ENCODE data around the gene E2F6. TPM values are rescaled to one million over a fixed set of nuclear protein-coding genes. Genes with fewer than 3 reads are reported as not detected.

The E2F6 gene
- total RNA-seq, 1 experiment from 2014 or later, result 14.2 TPM

DNA sequence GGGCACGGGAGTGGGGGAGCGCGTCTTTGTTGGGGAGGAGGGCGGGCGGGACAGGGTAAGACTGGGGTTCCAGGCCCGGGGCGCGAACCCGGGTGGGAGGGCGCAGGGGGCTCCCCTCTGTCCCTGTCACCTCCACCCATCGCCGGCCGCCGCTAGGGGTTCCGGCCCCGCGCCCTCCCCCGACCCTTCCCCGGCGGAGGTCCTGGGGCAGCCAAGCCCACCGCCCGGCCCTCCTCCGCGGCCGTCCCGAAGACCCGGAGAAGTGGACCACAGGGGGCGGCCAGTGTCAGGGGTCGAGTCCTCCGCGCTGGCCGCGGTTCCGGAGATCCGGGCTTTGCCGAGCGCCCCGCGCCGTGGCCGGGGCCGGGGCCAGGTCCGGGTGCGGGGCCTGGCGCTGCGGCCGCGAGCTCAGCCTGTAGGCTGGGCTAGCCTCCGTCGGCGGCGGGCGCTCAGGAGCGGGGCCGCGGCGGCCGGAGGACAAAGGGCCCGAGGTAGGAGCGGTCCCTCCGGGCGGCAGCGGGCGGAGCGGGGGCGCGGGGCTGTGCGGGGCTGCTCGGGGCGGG is 16.6 kb upstream of the E2F6 start (continued):
- TF ChIP-seq, protein P1, sequence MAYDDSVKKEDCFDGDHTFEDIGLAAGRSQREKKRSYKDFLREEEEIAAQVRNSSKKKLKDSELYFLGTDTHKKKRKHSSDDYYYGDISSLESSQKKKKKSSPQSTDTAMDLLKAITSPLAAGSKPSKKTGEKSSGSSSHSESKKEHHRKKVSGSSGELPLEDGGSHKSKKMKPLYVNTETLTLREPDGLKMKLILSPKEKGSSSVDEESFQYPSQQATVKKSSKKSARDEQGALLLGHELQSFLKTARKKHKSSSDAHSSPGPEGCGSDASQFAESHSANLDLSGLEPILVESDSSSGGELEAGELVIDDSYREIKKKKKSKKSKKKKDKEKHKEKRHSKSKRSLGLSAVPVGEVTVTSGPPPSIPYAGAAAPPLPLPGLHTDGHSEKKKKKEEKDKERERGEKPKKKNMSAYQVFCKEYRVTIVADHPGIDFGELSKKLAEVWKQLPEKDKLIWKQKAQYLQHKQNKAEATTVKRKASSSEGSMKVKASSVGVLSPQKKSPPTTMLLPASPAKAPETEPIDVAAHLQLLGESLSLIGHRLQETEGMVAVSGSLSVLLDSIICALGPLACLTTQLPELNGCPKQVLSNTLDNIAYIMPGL (CRISPR knock-in tag; IDR thresholded peaks at IDR 0.05), result peak; percentile 90; the same call in 1 of the 2 replicates
- TF ChIP-seq ZNF232 (CRISPR knock-in tag; IDR thresholded peaks at IDR 0.05) (peak; percentile 79; the same call in 1 of the 2 replicates), FOXJ3 (CRISPR knock-in tag; IDR thresholded peaks at IDR 0.05; ENCODE audit: borderline replicate concordance) (no peak), TEAD1 (CRISPR knock-in tag; IDR thresholded peaks at IDR 0.05) (peak; percentile 24; the same call in 1 of the 2 replicates), CREM (CRISPR knock-in tag; IDR thresholded peaks at IDR 0.05) (peak; percentile 56; the same call in 1 of the 2 replicates), KAT7 (CRISPR knock-in tag; IDR thresholded peaks at IDR 0.05; ENCODE audit: borderline replicate concordance) (peak; percentile 92), ZNF138 (CRISPR knock-in tag; conservative IDR thresholded peaks at IDR 0.05) (0 out of 2 replicates have a peak, but pooled peaks have one; percentile 20), JAZF1 (CRISPR knock-in tag; IDR thresholded peaks at IDR 0.05) (no peak), SP1 (CRISPR knock-in tag; conservative IDR thresholded peaks at IDR 0.05) (peak; percentile 80), SMAD3 (CRISPR knock-in tag; IDR thresholded peaks at IDR 0.05; ENCODE audit: borderline replicate concordance) (peak; percentile 60; the same call in 1 of the 2 replicates), IRF2 (CRISPR knock-in tag; IDR thresholded peaks at IDR 0.05; ENCODE audit: borderline replicate concordance, low read depth) (no peak)
- TF ChIP-seq, protein P2, sequence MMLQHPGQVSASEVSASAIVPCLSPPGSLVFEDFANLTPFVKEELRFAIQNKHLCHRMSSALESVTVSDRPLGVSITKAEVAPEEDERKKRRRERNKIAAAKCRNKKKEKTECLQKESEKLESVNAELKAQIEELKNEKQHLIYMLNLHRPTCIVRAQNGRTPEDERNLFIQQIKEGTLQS (CRISPR knock-in tag; conservative IDR thresholded peaks at IDR 0.05), result no peak
- TF ChIP-seq, protein P3, sequence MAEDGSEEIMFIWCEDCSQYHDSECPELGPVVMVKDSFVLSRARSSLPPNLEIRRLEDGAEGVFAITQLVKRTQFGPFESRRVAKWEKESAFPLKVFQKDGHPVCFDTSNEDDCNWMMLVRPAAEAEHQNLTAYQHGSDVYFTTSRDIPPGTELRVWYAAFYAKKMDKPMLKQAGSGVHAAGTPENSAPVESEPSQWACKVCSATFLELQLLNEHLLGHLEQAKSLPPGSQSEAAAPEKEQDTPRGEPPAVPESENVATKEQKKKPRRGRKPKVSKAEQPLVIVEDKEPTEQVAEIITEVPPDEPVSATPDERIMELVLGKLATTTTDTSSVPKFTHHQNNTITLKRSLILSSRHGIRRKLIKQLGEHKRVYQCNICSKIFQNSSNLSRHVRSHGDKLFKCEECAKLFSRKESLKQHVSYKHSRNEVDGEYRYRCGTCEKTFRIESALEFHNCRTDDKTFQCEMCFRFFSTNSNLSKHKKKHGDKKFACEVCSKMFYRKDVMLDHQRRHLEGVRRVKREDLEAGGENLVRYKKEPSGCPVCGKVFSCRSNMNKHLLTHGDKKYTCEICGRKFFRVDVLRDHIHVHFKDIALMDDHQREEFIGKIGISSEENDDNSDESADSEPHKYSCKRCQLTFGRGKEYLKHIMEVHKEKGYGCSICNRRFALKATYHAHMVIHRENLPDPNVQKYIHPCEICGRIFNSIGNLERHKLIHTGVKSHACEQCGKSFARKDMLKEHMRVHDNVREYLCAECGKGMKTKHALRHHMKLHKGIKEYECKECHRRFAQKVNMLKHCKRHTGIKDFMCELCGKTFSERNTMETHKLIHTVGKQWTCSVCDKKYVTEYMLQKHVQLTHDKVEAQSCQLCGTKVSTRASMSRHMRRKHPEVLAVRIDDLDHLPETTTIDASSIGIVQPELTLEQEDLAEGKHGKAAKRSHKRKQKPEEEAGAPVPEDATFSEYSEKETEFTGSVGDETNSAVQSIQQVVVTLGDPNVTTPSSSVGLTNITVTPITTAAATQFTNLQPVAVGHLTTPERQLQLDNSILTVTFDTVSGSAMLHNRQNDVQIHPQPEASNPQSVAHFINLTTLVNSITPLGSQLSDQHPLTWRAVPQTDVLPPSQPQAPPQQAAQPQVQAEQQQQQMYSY (CRISPR knock-in tag; IDR thresholded peaks at IDR 0.05), result peak; percentile 99
- TF ChIP-seq, protein P4, sequence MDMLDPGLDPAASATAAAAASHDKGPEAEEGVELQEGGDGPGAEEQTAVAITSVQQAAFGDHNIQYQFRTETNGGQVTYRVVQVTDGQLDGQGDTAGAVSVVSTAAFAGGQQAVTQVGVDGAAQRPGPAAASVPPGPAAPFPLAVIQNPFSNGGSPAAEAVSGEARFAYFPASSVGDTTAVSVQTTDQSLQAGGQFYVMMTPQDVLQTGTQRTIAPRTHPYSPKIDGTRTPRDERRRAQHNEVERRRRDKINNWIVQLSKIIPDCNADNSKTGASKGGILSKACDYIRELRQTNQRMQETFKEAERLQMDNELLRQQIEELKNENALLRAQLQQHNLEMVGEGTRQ (CRISPR knock-in tag; IDR thresholded peaks at IDR 0.05), result peak; percentile 33; the same call in 1 of the 2 replicates

DNA sequence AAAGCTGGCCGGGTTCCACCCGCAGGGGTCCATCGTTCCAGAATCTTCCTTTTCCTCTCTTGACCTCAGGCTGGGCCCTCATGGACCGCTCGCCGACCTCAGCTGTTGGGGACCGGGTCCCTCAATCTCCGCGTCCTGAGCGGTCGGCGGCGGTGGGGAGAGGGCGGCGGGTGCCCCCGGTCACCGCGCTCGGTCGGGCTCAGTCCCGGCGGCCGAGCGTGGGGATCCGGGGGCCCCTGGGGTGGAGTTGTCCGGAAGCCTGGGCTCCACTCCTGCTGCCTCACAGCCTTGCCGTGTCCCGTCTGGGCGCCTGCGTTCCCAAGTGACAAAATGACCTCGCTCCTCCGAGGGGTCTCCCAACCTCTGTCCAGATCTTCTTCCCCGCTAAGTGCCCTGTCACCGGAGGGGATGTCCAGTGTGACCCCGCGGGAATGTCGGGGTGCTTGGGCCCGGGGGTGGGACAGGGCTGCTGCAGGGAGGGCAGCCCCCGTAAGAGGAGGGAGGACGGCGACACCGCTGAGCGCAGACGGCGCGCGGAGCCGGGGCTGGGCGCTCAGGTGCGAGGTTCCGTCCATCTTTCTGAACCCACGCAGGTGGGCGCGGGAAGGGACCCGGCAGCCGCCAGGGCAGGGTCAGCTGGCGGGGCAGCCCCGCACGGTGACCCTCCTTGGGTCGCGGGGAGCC is 16.0 kb upstream of the E2F6 start:
- peak overlapping the region; percentile 67 for H3K4me3 Mint-ChIP-seq
- CTCF ChIA-PET, result interaction anchor here (0.6 to 10.5 kb wide), 4 partner anchors 8 to 101 kb away, joined by 3 to 229 read pairs (median 8); partner anchors contain the start of gene GREB1
- H3K36me3 Mint-ChIP-seq, result no peaks in the 10 kb centered on the region
- POLR2A ChIA-PET, result interaction anchor here (0.5 kb wide), 1 partner anchor 17 kb away, joined by 5 read pairs; no protein-coding TSS in a partner anchor
- H3K27ac Mint-ChIP-seq, result no peak overlapping the region
- ATAC-seq, result peak; percentile 5
- no peaks in the 10 kb centered on the region for H3K9me3 Mint-ChIP-seq
- peak; percentile 29 for DNase-seq (ENCODE audit: low spot score)
- H3K27me3 Mint-ChIP-seq (ENCODE audit: low read depth), result peaks cover 23% of the 10 kb centered on the region
- H3K4me1 Mint-ChIP-seq, result peaks cover 22% of the 10 kb centered on the region
- TF ChIP-seq, protein P5, sequence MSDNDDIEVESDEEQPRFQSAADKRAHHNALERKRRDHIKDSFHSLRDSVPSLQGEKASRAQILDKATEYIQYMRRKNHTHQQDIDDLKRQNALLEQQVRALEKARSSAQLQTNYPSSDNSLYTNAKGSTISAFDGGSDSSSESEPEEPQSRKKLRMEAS (CRISPR knock-in tag; IDR thresholded peaks at IDR 0.05), result peak; percentile 38; the same call in 1 of the 2 replicates
- TF ChIP-seq, protein P6, sequence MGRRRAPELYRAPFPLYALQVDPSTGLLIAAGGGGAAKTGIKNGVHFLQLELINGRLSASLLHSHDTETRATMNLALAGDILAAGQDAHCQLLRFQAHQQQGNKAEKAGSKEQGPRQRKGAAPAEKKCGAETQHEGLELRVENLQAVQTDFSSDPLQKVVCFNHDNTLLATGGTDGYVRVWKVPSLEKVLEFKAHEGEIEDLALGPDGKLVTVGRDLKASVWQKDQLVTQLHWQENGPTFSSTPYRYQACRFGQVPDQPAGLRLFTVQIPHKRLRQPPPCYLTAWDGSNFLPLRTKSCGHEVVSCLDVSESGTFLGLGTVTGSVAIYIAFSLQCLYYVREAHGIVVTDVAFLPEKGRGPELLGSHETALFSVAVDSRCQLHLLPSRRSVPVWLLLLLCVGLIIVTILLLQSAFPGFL (CRISPR knock-in tag; IDR thresholded peaks at IDR 0.05; ENCODE audit: borderline replicate concordance), result no peak
- TF ChIP-seq, protein P7, sequence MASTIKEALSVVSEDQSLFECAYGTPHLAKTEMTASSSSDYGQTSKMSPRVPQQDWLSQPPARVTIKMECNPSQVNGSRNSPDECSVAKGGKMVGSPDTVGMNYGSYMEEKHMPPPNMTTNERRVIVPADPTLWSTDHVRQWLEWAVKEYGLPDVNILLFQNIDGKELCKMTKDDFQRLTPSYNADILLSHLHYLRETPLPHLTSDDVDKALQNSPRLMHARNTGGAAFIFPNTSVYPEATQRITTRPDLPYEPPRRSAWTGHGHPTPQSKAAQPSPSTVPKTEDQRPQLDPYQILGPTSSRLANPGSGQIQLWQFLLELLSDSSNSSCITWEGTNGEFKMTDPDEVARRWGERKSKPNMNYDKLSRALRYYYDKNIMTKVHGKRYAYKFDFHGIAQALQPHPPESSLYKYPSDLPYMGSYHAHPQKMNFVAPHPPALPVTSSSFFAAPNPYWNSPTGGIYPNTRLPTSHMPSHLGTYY (CRISPR knock-in tag; IDR thresholded peaks at IDR 0.05), result no peak
- TF ChIP-seq CREM (CRISPR knock-in tag; IDR thresholded peaks at IDR 0.05) (0 out of 2 replicates have a peak, but pooled peaks have one; percentile 3), ZNF263 (CRISPR knock-in tag; IDR thresholded peaks at IDR 0.05; ENCODE audit: low read depth) (peak; percentile 52; the same call in 1 of the 2 replicates)
